Measurements from ENCODE around the gene RFX7. TPM values are rescaled to one million over a fixed set of nuclear protein-coding genes. Genes with fewer than 3 reads are reported as not detected.
A peak's percentile ranks its signal among the peaks of the same experiment; 100 is the strongest.

The RFX7 gene
- total and polyA plus RNA-seq, 2 of the 4 experiments (the other 2 are of a cell fraction): 4.1 to 10.6 TPM

DNA sequence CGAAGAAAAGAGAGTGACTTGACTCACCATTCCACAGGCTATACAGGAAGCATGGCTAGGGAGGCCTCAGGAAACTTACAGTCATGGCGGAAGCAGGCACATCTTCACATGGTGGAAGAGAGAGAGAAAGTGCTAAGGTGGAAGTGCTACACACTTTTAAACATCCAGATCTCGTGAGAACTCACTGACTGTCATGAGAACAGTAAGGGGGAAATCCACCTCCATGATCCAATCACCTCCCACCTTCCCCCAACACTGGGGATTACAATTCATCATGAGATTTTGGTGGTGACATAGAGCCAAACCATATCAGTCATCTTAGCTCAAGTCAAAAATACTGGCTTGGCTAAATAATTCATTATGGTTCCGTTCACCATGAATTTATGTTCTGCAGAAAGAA lies 205.0 kb downstream of the RFX7 start:
- Histone ChIP-seq H3K36me3 (ENCODE audit: control insufficient read depth, insufficient read depth, low read length) (no peaks in the 10 kb centered on the region), H3K23ac (ENCODE audit: low read depth, low read length) (0 out of 2 replicates have a peak overlapping the region, but pooled peaks have one; percentile 32), H3K14ac (replicated peaks; ENCODE audit: low read depth, low read length) (peak overlapping the region; percentile 54), H4K8ac (ENCODE audit: low read depth in 2 of 2, low read length in 2 of 2) (peak overlapping the region in 1 of 2 experiments; percentile 67; a peak in 2 of 4 replicates), H3K4me3 (ENCODE audit: insufficient read depth, low read depth, low read length) (no peak overlapping the region), H2BK5ac (ENCODE audit: low read depth, low read length, poor library complexity, severe bottlenecking) (peak overlapping the region; percentile 29), H3K56ac (ENCODE audit: extremely low read depth, insufficient read depth, low read length) (no peak overlapping the region), H2AK9ac (replicated peaks; ENCODE audit: low read depth, low read length, poor library complexity) (no peak overlapping the region), H3K27me3 (ENCODE audit: control insufficient read depth, insufficient read depth, low read length) (no peaks in the 10 kb centered on the region), H3K27ac (ENCODE audit: insufficient read depth, low read length) (no peak overlapping the region), H2BK120ac (ENCODE audit: low read depth, low read length) (peak overlapping the region; percentile 68), H2BK15ac (ENCODE audit: low read depth, low read length) (peak overlapping the region; percentile 93; the same call in 1 of the 3 replicates), H3K4ac (ENCODE audit: low read depth, low read length) (peak overlapping the region; percentile 69; the same call in 1 of the 2 replicates), H2BK20ac (ENCODE audit: low read depth, low read length) (peak overlapping the region; percentile 66; the same call in 1 of the 2 replicates), H4K5ac (ENCODE audit: low read depth, low read length) (peak overlapping the region; percentile 9; the same call in 1 of the 2 replicates), H3K4me2 (ENCODE audit: low read depth, low read length) (no peak overlapping the region), H2AK5ac (ENCODE audit: low read depth, low read length) (peak overlapping the region; percentile 78), H3K9me3 (ENCODE audit: control insufficient read depth, insufficient read depth, low read length) (no peaks in the 10 kb centered on the region), H3K4me1 (ENCODE audit: control insufficient read depth, insufficient read depth, low read length) (peaks cover 16% of the 10 kb centered on the region), H2AFZ (replicated peaks; ENCODE audit: low read length, poor library complexity) (no peak overlapping the region), H3K18ac (ENCODE audit: low read depth, low read length) (peak overlapping the region; percentile 57), H3K79me1 (ENCODE audit: low read depth in 1 of 2, low read length in 2 of 2) (no peaks in the 10 kb centered on the region), H4K20me1 (ENCODE audit: insufficient read depth, low read length) (no peaks in the 10 kb centered on the region), H3K9me1 (ENCODE audit: insufficient read depth, low read length) (peaks cover 18% of the 10 kb centered on the region), H3K9ac (ENCODE audit: low read depth, low read length) (no peak overlapping the region), H4K91ac (ENCODE audit: insufficient read depth, low read depth, low read length) (peak overlapping the region; percentile 38; the same call in 1 of the 2 replicates)
- no peak for TF ChIP-seq SMC3 (IDR thresholded peaks at IDR 0.05; ENCODE audit: low read depth, low read length)
- TF ChIP-seq MAZ (IDR thresholded peaks at IDR 0.05; ENCODE audit: borderline replicate concordance, low read depth, low read length): no peak
- no peak for TF ChIP-seq FOS (IDR thresholded peaks at IDR 0.05; ENCODE audit: low read depth, low read length)
- TF ChIP-seq RAD21 (IDR thresholded peaks at IDR 0.05; ENCODE audit: low read length): no peak
- no peak for TF ChIP-seq NFE2L2 (IDR thresholded peaks at IDR 0.05; ENCODE audit: low read depth, low read length)
- TF ChIP-seq RCOR1 (IDR thresholded peaks at IDR 0.05; ENCODE audit: insufficient replicate concordance, low read length): no peak
- TF ChIP-seq CHD1 (IDR thresholded peaks at IDR 0.05; ENCODE audit: low read depth, low read length): no peak
- no peak for TF ChIP-seq MXI1 (IDR thresholded peaks at IDR 0.05; ENCODE audit: borderline replicate concordance, low read depth, low read length)
- no peak for TF ChIP-seq RFX5 (IDR thresholded peaks at IDR 0.05; ENCODE audit: low read depth, low read length)
- TF ChIP-seq, protein P1, sequence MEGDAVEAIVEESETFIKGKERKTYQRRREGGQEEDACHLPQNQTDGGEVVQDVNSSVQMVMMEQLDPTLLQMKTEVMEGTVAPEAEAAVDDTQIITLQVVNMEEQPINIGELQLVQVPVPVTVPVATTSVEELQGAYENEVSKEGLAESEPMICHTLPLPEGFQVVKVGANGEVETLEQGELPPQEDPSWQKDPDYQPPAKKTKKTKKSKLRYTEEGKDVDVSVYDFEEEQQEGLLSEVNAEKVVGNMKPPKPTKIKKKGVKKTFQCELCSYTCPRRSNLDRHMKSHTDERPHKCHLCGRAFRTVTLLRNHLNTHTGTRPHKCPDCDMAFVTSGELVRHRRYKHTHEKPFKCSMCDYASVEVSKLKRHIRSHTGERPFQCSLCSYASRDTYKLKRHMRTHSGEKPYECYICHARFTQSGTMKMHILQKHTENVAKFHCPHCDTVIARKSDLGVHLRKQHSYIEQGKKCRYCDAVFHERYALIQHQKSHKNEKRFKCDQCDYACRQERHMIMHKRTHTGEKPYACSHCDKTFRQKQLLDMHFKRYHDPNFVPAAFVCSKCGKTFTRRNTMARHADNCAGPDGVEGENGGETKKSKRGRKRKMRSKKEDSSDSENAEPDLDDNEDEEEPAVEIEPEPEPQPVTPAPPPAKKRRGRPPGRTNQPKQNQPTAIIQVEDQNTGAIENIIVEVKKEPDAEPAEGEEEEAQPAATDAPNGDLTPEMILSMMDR (conservative IDR thresholded peaks at IDR 0.05; ENCODE audit: low read depth, low read length): no peak
- TF ChIP-seq, protein P2, sequence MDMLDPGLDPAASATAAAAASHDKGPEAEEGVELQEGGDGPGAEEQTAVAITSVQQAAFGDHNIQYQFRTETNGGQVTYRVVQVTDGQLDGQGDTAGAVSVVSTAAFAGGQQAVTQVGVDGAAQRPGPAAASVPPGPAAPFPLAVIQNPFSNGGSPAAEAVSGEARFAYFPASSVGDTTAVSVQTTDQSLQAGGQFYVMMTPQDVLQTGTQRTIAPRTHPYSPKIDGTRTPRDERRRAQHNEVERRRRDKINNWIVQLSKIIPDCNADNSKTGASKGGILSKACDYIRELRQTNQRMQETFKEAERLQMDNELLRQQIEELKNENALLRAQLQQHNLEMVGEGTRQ (IDR thresholded peaks at IDR 0.05; ENCODE audit: low read depth, low read length): no peak
- no peak for TF ChIP-seq POLR2A (IDR thresholded peaks at IDR 0.05; ENCODE audit: low read depth, low read length)
- no peak for TF ChIP-seq CEBPB (IDR thresholded peaks at IDR 0.05; ENCODE audit: low read depth, low read length)
- no peak for TF ChIP-seq MAFK (IDR thresholded peaks at IDR 0.05; ENCODE audit: low read depth, low read length)
- TF ChIP-seq, protein P3, sequence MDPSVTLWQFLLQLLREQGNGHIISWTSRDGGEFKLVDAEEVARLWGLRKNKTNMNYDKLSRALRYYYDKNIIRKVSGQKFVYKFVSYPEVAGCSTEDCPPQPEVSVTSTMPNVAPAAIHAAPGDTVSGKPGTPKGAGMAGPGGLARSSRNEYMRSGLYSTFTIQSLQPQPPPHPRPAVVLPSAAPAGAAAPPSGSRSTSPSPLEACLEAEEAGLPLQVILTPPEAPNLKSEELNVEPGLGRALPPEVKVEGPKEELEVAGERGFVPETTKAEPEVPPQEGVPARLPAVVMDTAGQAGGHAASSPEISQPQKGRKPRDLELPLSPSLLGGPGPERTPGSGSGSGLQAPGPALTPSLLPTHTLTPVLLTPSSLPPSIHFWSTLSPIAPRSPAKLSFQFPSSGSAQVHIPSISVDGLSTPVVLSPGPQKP (IDR thresholded peaks at IDR 0.05; ENCODE audit: borderline replicate concordance, low read depth, low read length): no peak
- TF ChIP-seq BHLHE40 (IDR thresholded peaks at IDR 0.05; ENCODE audit: low read depth, low read length): no peak
- ChIA-PET POLR2A (ENCODE audit: unreplicated experiment) (no interaction called here), CTCF (interaction anchor here (1.2 kb wide), 1 partner anchor 20 kb away, joined by 4 read pairs; no protein-coding TSS in a partner anchor)
- dilution Hi-C loops (cut with HindIII; ENCODE audit: low sequenced_read_pairs, unreplicated experiment) (no loop called here), intact Hi-C loops (cut with micrococcal nuclease) (no loop called here), in situ Hi-C loops (cut with MboI; ENCODE audit: low sequenced_read_pairs) (no loop called here)
- DNase-seq (no peak), ATAC-seq (ENCODE audit: low read depth) (no peak)
- no TSS peak for BruUV-seq (replicated peaks)
- WGBS, 2 experiments (ENCODE audit: extremely low coverage in 2 of 2, insufficient read length in 1 of 2): no CpG with 5 or more reads among the region's 4 CpGs
